Stomach (tissue), 9 donors: ENCODE measurements around the gene CCDC14. TPM values are rescaled to one million over a fixed set of nuclear protein-coding genes. Genes with fewer than 3 reads are reported as not detected.
A peak's percentile ranks its signal among the peaks of the same experiment; 100 is the strongest.
"Not testable (repeated sequence)": the region's sequence is repeated elsewhere in the genome, so short reads cannot be mapped to it uniquely, and the experiment has no call there.

Source experiments
- DNase-seq, 2 donors: peaks; one replicate each; pipeline versions ENCODE4 v3.0.0 to v3.0.0-alpha.2; 2013 to 2019
- H3K27ac ChIP-seq, 5 donors: fragments of 200-600 bp in 4 of 5; sonication (generic) in 4 of 5; one replicate each; pipeline ENCODE4 v1.5.1; 2013 to 2019; ENCODE audit warnings: mild to moderate bottlenecking in 1 of 5, moderate library complexity in 1 of 5
- H3K27me3 ChIP-seq, 3 donors: fragments of 200-600 bp; sonication (generic); one replicate each; pipeline ENCODE4 v1.5.1; 2017 to 2019; ENCODE audit warnings: mixed run types in 1 of 3
- H3K36me3 ChIP-seq, 4 donors: fragments of 200-600 bp; sonication (generic); 1 replicate in 3 of 4; 2 replicates in 1 of 4; pipeline ENCODE4 v1.5.1; 2016 to 2019
- H3K4me1 ChIP-seq, 4 donors: fragments of 200-600 bp; sonication (generic); one replicate each; pipeline ENCODE4 v1.5.1; 2016 to 2019
- H3K4me3 ChIP-seq, 4 donors: fragments of 200-600 bp; sonication (generic) in 3 of 4; one replicate each; pipeline ENCODE4 v1.5.1; 2016 to 2019; ENCODE audit warnings: mild to moderate bottlenecking in 1 of 4
- H3K9me3 ChIP-seq, 4 donors: fragments of 200-600 bp; sonication (generic); one replicate each; pipeline ENCODE4 v1.5.1; 2016 to 2019
- CTCF ChIP-seq, 7 experiments: fragments of 450-650 bp in 4 of 7; fragments of 200-600 bp in 3 of 7; sonication (generic) in 3 of 7; IDR thresholded peaks; one replicate each; pipeline ENCODE4 v1.5.1; 2016 to 2019; ENCODE audit warnings: antibody characterized with exemption in 7 of 7, control low read depth in 2 of 7, mild to moderate bottlenecking in 1 of 7
- EP300 ChIP-seq: sonication (generic); formaldehyde crosslinking; IDR thresholded peaks from one replicate; pipeline ENCODE4 v1.6.1; 2017; ENCODE audit warnings: antibody characterized with exemption
- POLR2A ChIP-seq, 4 donors: fragments of 450-650 bp; IDR thresholded peaks; one replicate each; pipeline ENCODE4 v1.6.1; 2016; ENCODE audit warnings: antibody characterized with exemption in 4 of 4, control low read depth in 2 of 4, mild to moderate bottlenecking in 1 of 4, moderate library complexity in 1 of 4
- POLR2AphosphoS5 ChIP-seq, 3 donors: sonication (generic); formaldehyde crosslinking; IDR thresholded peaks; one replicate each; pipeline ENCODE4 v1.6.1; 2016; ENCODE audit warnings: antibody characterized with exemption in 3 of 3
- whole genome bisulfite sequencing, 5 donors: extraction: QIAGEN DNeasy Blood & Tissue Kit in 3 of 5; methylation state at CpG; one replicate each; pipeline versions ENCODE4 v1.1.5 to v1.1.7; 2013 to 2018; 5-methylcytosine and 5-hydroxymethylcytosine counted together
- intact Hi-C: fragments of 100-400 bp; cut with DNase I; formaldehyde crosslinking; loops from one replicate; pipeline ENCODE4 v1.15.1; 2023; ENCODE audit warnings: low total_unique reads
- polyA plus RNA-seq, 3 donors: library from polyadenylated mRNA; stranded (reverse); fragments of 200-250 nt; gene quantifications; one replicate each; pipeline ENCODE4 v1.2.3, GENCODE V29; 2013
- total RNA-seq, 5 donors: library from RNA; depleted of rRNA; stranded (reverse); fragments of >200 nt; gene quantifications; one replicate each; pipeline versions ENCODE4 v1.1.0 to v1.2.3, GENCODE V29; 2014 to 2016
- donor health status: healthy with polysubstance abuse.
- donor health status: Bipolar disorder and iron deficiency.
- donor health status: healthy.

Gene CCDC14
- total and polyA plus RNA-seq, 8 donors: 3.9 to 127 (median 61.1) TPM

- no peak for TF ChIP-seq CTCF (IDR thresholded peaks at IDR 0.05)
- no peak for TF ChIP-seq POLR2A (IDR thresholded peaks at IDR 0.05)
- TF ChIP-seq POLR2AphosphoS5 (IDR thresholded peaks at IDR 0.05): no peak
- TF ChIP-seq EP300: no peak
- intact Hi-C loops: no loop called here
- Histone ChIP-seq H3K27ac (no peak overlapping the region), H3K9me3 (peaks cover 0 to 4% (median 0%) of the 10 kb centered on the region in 4 donors), H3K27me3 (peaks cover 0 to 55% (median 8%) of the 10 kb centered on the region in 3 donors), H3K4me3 (no peak overlapping the region), H3K36me3 (no peaks in the 10 kb centered on the region), H3K4me1 (peaks cover 4 to 10% (median 6%) of the 10 kb centered on the region in 4 donors)
- no peak for DNase-seq
- 81 to 95% (median 92%) methylated on average over 1 of the region's 1 CpG for WGBS, 5 donors
These were observed 23.3 kb upstream of the CCDC14 start for GRCh38 chr3:123984350-123984749.

- intact Hi-C loops, DNase-seq, H3K27ac ChIP-seq, H3K4me3 ChIP-seq, H3K9me3 ChIP-seq, H3K36me3 ChIP-seq, H3K4me1 ChIP-seq: not testable (repeated sequence)
- WGBS, 5 donors: 33 to 74% (median 64%) methylated on average over 4 of the region's 4 CpGs
- peaks cover 0 to 34% (median 8%) of the 10 kb centered on the region in 3 donors for H3K27me3 ChIP-seq
These were observed 20.3 kb upstream of the CCDC14 start for GRCh38 chr3:123981317-123981716.

GRCh38 chr3:123980539-123980938 lies 19.5 kb upstream of the CCDC14 start:
- Histone ChIP-seq H3K27ac (no peak overlapping the region), H3K4me1 (peaks cover 4 to 10% (median 6%) of the 10 kb centered on the region in 4 donors), H3K4me3 (peak overlapping the region in 2 of 4 donors; percentile 31 to 32), H3K27me3 (peaks cover 0 to 31% (median 8%) of the 10 kb centered on the region in 3 donors), H3K36me3 (no peaks in the 10 kb centered on the region), H3K9me3 (peaks cover 0 to 4% (median 0%) of the 10 kb centered on the region in 4 donors)
- WGBS, 5 donors: 71 to 83% (median 76%) methylated on average over 4 of the region's 4 CpGs
- no peak for DNase-seq
- TF ChIP-seq POLR2AphosphoS5 (IDR thresholded peaks at IDR 0.05) (no peak), EP300 (no peak), POLR2A (IDR thresholded peaks at IDR 0.05) (no peak), CTCF (IDR thresholded peaks at IDR 0.05) (no peak)
- intact Hi-C loops: no loop called here

DNA sequence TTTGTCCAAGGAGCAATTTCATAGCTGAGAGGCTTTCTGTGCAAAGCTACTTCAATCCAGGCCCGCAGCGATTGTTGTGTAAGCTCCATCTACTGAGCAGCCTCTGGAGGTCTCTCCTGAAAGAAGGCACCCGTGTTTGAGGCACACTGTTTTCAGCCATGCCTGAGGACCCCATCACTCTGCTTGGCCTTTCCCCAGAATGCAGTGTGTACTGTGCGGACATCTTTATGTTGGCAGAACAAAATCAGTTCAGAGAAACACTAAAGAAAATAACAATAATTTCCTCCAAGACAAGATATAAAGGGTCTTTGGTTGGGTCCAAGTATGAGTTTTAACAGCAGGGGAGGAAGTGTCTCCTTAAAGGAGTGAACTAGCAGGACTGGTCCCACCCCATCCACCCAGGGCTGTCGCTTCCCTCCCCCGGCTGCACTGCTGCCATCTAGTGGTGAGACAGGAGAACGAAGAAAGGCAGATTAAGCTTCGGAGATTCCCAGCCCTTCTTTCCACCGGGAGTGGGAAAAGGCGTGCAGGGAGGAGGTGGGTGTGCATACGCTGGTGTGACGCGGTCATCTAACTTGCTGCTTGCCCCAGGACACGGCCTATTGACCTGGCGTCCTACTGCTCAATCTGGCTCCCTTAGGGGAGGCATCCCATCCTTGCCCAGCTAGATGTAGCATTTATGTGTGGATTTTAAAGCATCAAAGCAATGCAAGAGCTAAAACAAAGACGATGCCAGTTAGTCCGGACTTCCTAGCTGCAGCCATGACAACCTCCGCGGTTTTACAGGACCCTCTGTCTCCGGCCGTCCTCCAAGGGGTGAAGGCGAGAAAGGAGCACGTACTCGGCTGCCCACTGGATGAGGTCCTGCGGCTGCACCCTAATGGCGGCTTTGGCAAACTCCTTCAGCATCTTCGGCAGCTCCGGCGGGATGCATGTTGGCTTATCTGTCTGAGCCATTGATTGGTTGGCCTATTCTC lies 18.8 kb upstream of the CCDC14 start:
- peak overlapping the region; percentile 31 to 43 (median 32) for H3K4me3 ChIP-seq
- peak in 5 of 7 experiments; percentile 49 to 71 (median 68) for TF ChIP-seq CTCF (IDR thresholded peaks at IDR 0.05)

GRCh38 chr3:123976904-123977303 lies 15.9 kb upstream of the CCDC14 start:
- intact Hi-C loops, H3K4me1 ChIP-seq, DNase-seq, H3K4me3 ChIP-seq, H3K9me3 ChIP-seq, H3K27ac ChIP-seq, H3K36me3 ChIP-seq: not testable (repeated sequence)
- peaks cover 0 to 16% (median 8%) of the 10 kb centered on the region in 3 donors for H3K27me3 ChIP-seq
- 28 to 75% (median 35%) methylated on average over 7 of the region's 7 CpGs for WGBS, 5 donors

More for the DNA sequence above, 18.8 kb upstream of the CCDC14 start:
- H3K9me3 ChIP-seq, H3K36me3 ChIP-seq, H3K4me1 ChIP-seq, intact Hi-C loops, H3K27ac ChIP-seq: not testable (repeated sequence)
- peak; percentile 31 to 52 for DNase-seq
- WGBS, 5 donors: 9 to 18% (median 11%) methylated on average over 25 to 28 of the region's 29 CpGs
- peaks cover 0 to 31% (median 8%) of the 10 kb centered on the region in 3 donors for H3K27me3 ChIP-seq

- WGBS, 5 donors: 58 to 67% (median 60%) methylated on average over 4 of the region's 4 CpGs
- H3K4me1 ChIP-seq, intact Hi-C loops, H3K36me3 ChIP-seq, H3K4me3 ChIP-seq, H3K27ac ChIP-seq, H3K9me3 ChIP-seq: not testable (repeated sequence)
- H3K27me3 ChIP-seq: peaks cover 0 to 15% (median 8%) of the 10 kb centered on the region in 3 donors
- peak in 1 of 2 donors; percentile 6 for DNase-seq
These were observed 15.3 kb upstream of the CCDC14 start for GRCh38 chr3:123976181-123976898.

GRCh38 chr3:123975030-123975429 lies 14.0 kb upstream of the CCDC14 start:
- H3K27ac ChIP-seq, H3K9me3 ChIP-seq, H3K36me3 ChIP-seq, H3K4me1 ChIP-seq, intact Hi-C loops, H3K27me3 ChIP-seq, DNase-seq, H3K4me3 ChIP-seq: not testable (repeated sequence)
- WGBS, 5 donors: 74 to 91% (median 85%) methylated on average over 4 to 5 of the region's 7 CpGs
